Measurements from ENCODE around the gene DOK3.

GRCh38 chr5:177520271-177520670 lies 10.6 kb upstream of the DOK3 start:
- TF ChIP-seq CTCF (IDR thresholded peaks at IDR 0.05) (no peak), POLR2A (IDR thresholded peaks at IDR 0.05) (no peak), POLR2AphosphoS5 (IDR thresholded peaks at IDR 0.05) (no peak), EP300 (IDR thresholded peaks at IDR 0.05) (no peak)

Measured in suprapubic skin (tissue), 4 donors.